ENCODE results near the gene BMP10.

The BMP10 gene

GRCh38 chr2:68817306-68817705, 53.9 kb downstream of the BMP10 start:
- no peak for TF ChIP-seq CTCF (conservative IDR thresholded peaks at IDR 0.05)
- no peak overlapping the region for H3K27ac ChIP-seq
